SK-MEL-5 (cell line): ENCODE results near the gene C5. TPM values are rescaled to one million over a fixed set of nuclear protein-coding genes. Genes with fewer than 3 reads are reported as not detected.

Source experiments
- DNase-seq: peaks from one replicate; pipeline ENCODE4 v3.0.0-alpha.2; 2016; ENCODE audit warnings: low read depth, low spot score
- in situ Hi-C: cut with HindIII; loops from 2 replicates; pipeline ENCODE4 v1.10.0; 2016; ENCODE audit warnings: low sequenced_read_pairs, high pct_unique_total_duplicates, low pct_unique_long_range_greater_than_20kb
- total RNA-seq: library from RNA; depleted of rRNA; stranded (reverse); fragments of >200 nt; shearing (Covaris generic); gene quantifications from 2 replicates; pipeline ENCODE4 v1.2.3, GENCODE V29; 2014; rRNA removed

Gene C5
- total RNA-seq, 1 experiment from 2014 or later, result 1.9 TPM

DNA sequence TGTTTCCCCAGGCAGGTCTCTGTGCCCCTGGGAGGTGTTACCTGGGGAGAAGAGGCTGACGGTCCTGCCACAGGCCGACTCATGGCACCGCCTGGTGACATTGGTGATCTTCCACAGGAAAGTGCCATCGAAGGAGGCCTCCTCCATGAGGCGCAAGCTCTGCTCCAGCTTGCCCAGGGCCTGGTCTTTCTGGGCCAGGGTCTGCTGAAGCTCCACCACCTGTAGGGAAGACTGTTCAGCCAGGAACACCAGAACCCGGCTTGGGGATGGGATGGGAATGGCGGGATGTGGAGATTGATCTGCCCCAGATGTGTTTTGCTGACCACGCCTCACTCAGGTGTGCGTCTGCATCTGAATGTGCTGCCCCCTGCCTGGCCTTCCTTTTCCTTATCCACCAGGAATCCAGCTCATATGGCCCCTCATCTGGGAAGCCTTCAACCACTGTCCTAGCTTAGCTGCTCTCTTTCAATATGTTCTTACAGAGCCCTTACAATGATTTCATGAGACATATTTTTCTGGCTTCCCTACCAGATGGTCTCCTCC lies 138.7 kb downstream of the C5 start:
- no peak for DNase-seq
- in situ Hi-C loops, result no loop called here

DNA sequence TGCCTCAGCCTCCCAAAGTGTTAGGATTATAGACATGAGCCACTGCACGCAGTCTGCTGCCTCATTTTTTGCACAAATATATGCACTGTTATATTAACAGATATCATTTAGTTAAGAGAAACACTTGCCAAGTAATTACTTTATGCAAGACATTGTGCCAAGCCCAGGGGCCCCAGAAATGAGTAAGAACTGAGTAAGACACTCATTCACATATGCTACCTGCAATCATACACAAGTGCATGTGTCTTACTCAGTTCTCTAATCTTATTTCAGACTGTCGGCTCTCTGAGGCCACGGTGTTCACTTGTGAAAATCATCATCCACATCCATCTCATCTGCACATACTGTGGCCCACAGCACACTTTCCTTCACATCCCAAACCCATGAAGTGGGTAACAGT lies 139.4 kb downstream of the C5 start:
- in situ Hi-C loops, result no loop called here
- no peak for DNase-seq

DNA sequence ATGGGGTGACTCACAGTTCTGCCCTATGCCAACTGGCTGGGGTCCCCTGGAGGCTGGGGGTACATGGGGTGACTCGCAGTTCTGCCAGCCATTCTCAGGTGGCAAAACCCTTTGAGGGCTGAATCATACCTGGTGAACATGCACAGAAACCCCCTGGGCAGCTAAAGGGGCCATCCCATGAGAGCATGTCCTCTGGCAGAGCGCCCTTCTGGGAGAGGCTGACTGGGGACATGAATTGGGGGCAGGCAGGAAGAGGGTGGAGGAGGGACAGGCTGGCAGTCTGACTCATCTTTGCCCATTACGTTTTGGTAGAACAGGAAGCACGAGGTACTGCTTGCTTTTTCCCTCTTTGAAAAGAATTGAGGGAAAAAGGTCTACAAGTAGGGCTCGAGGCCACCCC lies 140.2 kb downstream of the C5 start:
- DNase-seq, result no peak
- in situ Hi-C loops, result no loop called here

DNA sequence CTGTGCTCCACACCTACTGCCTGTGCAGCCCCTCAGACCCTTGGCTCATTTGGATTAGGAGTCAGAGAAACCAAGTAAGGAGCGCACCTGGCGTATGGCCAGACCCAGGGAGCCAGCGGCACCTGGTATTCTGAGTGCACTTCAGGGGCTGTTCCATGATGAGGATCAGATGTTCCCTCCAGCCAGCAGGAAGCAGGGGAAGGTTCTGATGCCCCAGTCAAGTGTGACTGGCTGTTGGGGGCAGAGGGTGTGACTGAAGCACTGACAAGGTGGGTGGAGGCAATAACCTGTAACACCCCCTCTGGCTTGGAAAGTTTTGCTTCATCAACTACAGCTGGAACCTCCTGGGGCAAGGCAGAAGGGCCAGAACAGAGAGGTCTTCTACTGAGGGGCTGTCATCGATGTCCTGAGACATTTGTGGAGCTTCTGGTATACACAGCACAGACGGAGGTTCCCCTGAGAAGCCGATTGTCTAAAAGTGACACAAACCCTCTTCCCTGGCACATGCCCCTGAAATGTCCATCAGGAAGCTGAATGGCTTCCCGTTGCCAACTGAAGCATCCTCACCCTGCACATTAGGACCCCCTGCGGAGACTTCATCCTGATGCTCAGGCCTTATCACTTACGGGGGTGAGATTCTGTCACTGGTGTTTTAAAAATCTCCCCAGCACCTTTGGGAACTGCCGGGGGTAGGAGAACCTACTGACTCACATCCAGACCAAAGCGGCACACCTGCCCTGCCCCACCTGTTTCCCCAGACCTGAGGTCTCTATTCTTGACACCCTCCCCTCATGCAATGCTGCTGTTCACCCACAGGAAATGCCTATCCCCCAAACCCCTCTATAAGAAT lies 144.5 kb downstream of the C5 start:
- DNase-seq, result no peak
- in situ Hi-C loops, result no loop called here

DNA sequence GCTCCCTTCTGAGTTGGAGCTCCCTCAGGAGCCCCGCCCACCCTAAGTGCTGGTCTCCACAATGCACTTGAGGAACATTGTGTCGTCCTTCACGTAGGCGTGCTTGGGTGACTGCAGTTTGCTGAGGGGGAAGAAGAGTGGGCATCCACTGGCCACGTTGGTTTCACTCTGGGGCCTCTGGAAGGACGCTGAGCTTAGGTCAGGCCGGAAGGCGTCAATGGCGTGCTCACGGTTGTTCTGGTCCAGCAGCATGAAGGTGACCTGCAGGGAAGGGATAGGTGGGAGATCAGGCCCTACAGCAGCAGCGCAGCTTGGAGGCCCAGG lies 145.1 kb downstream of the C5 start:
- no peak for DNase-seq
- in situ Hi-C loops, result no loop called here

DNA sequence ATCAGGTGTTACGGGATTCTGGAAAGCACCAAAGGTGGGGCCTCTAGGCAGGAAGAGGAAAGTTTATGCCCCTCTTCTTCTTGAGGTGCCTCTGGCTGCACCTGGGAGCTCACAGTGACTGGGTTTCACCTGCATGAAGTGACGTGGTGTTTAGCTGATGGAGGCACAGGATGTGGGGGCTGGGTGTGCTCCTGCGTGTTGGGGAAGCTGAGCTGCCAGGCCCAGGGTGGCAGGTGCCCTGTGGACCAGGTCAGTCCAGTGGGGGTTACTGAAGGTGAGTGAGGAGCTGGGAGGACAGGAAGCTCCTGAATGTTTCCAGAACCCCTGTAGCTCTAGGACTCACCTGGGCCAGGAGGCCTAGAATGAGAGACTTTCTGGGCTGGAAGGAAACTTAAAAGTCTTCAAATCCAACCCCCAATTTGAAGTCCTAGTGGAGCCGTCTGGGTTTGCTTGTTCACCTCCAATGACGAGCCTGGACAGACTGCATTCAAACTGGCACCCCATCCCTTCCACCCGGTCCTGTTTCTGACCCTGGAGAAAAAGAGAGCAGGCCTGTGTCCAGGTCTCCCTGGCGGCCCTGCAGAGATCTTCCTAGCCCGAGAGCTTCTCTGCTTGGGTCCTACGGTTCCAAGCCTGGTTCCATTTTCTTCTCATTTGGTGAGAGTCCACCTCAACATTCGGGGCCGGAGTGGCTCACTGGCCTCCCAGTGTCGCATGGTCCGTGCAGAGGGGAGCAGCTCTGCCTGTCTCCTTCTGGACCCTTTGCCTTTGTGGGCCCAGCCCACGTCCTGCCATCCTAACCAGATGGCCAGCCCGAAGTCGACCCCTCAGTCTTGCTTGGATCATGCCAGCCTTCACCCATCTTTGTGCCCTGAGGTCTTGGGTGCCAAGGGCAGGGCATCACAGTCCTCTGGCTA lies 145.8 kb downstream of the C5 start:
- in situ Hi-C loops, result no loop called here

DNA sequence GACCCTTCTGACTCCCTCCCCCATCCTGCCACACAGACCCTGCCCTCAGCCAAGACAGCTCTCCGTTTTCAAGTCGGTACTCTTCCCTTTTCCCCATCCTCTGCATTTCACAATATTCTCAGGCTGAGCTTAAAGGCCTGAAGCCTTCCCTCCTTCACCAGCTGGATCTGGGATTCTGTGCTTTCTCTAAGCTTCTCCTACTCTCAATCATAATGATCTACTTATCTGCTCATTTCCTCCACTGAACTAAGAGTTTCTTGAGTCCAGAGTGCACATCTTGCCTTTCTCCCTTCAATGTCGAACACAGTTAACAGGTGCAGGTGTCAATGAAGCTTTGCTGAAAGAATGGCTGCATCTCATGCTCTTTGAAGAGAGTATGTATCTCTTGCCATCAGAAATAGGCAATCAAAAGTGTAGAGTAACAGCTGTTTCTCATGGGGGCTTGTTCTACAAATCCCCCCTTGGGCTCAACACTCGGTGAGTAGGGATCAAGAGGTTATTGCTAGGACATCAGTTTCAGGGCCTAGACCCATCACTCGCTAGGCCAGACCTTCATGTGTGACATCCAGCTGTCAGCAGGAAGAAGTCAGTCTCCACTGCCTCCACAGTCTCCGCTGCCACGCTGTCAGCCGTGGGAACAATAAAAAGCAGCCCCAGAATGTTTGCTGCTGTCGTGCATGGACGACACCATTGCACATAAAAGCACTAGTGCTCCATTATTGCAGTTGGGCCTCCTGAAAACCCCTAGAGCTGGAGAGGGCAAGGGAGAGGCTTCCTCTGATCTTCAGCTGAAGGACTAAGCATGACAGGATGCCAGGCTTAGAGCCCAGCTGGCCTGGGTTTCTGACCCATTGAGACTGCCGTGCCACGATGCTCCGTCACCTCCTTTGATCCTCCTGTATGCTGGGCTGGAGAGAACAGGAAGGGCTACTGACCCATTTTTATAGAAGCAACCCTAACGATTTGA lies 147.2 kb downstream of the C5 start:
- DNase-seq, result no peak
- in situ Hi-C loops, result no loop called here

More for the DNA sequence above, 145.8 kb downstream of the C5 start:
- DNase-seq, result no peak

Other genes with a start within 250 kb of the C5 start
- gene PSMD5, start 207.4 kb downstream of the C5 start, total RNA-seq, result 23.9 and 27.9 TPM in 2 replicates
- 19.0 and 23.9 TPM in 2 replicates for gene PHF19, start 173.1 kb downstream of the C5 start, total RNA-seq
- 0.32 and 0.51 TPM in 2 replicates for gene TRAF1, start 123.5 kb downstream of the C5 start, total RNA-seq
- gene CNTRL, start 24.7 kb upstream of the C5 start, total RNA-seq, result 27.2 and 28.9 TPM in 2 replicates
- gene RAB14, start 151.6 kb upstream of the C5 start, total RNA-seq, result 29.8 and 33.7 TPM in 2 replicates
- gene GSN, start 217.9 kb upstream of the C5 start, total RNA-seq, result 343 and 358 TPM in 2 replicates